ACC112 (cell line): ENCODE measurements around the gene CCDC146.
"Not testable (repeated sequence)": the region's sequence is repeated elsewhere in the genome, so short reads cannot be mapped to it uniquely, and the experiment has no call there.

Experiments used
- H2AFZ ChIP-seq: fragments of 200-600 bp; sonication (generic); one replicate; pipeline ENCODE4 v1.6.0; 2017; ENCODE audit warnings: antibody characterized with exemption, low read length; ENCODE audit not compliant: unreplicated experiment
- H3K27ac ChIP-seq: fragments of 200-600 bp; sonication (generic); 2 replicates; pipeline ENCODE4 v1.5.1; 2014; ENCODE audit warnings: low read depth, mild to moderate bottlenecking, antibody characterized with exemption, low read length, moderate library complexity
- H3K27me3 ChIP-seq: fragments of 200-600 bp; sonication (generic); 2 replicates; pipeline ENCODE4 v1.6.1; 2014; ENCODE audit warnings: mild to moderate bottlenecking, antibody characterized with exemption, low read length, moderate library complexity, mixed read lengths; ENCODE audit not compliant: insufficient read depth
- H3K36me3 ChIP-seq: fragments of 200-600 bp; sonication (generic); 2 replicates; pipeline ENCODE4 v1.6.1; 2016; ENCODE audit warnings: mild to moderate bottlenecking, antibody characterized with exemption, low read length, moderate library complexity, mixed read lengths; ENCODE audit not compliant: insufficient read depth
- H3K4me1 ChIP-seq: fragments of 200-600 bp; sonication (generic); one replicate; pipeline ENCODE4 v1.6.1; 2016; ENCODE audit warnings: low read length, mixed read lengths; ENCODE audit not compliant: insufficient read depth, unreplicated experiment, control insufficient read depth
- H3K4me3 ChIP-seq: fragments of 200-600 bp; sonication (generic); 2 replicates; pipeline ENCODE4 v1.5.1; 2014; ENCODE audit warnings: mild to moderate bottlenecking, low read depth, low read length
- H3K79me2 ChIP-seq: fragments of 200-600 bp; sonication (generic); one replicate; pipeline ENCODE4 v1.6.0; 2016; ENCODE audit warnings: low read length; ENCODE audit not compliant: control insufficient read depth, unreplicated experiment, insufficient read depth

The CCDC146 gene

GRCh38 chr7:77202481-77202976, 80.1 kb downstream of the CCDC146 start:
- Histone ChIP-seq H3K36me3 (no peaks in the 10 kb centered on the region), H3K79me2 (no peaks in the 10 kb centered on the region), H3K27ac (no peak overlapping the region), H3K4me3 (no peak overlapping the region), H3K4me1 (no peaks in the 10 kb centered on the region), H2AFZ (no peak overlapping the region), H3K27me3 (no peaks in the 10 kb centered on the region)

GRCh38 chr7:77205706-77206105, 83.3 kb downstream of the CCDC146 start:
- Histone ChIP-seq H3K4me3 (no peak overlapping the region), H2AFZ (no peak overlapping the region), H3K79me2 (no peaks in the 10 kb centered on the region), H3K27me3 (no peaks in the 10 kb centered on the region), H3K36me3 (no peaks in the 10 kb centered on the region), H3K27ac (no peak overlapping the region), H3K4me1 (no peaks in the 10 kb centered on the region)

GRCh38 chr7:77208416-77208815, 86.0 kb downstream of the CCDC146 start:
- Histone ChIP-seq H3K36me3 (no peaks in the 10 kb centered on the region), H3K4me3 (no peak overlapping the region), H3K27ac (no peak overlapping the region), H3K79me2 (no peaks in the 10 kb centered on the region), H2AFZ (no peak overlapping the region), H3K4me1 (no peaks in the 10 kb centered on the region), H3K27me3 (no peaks in the 10 kb centered on the region)

DNA sequence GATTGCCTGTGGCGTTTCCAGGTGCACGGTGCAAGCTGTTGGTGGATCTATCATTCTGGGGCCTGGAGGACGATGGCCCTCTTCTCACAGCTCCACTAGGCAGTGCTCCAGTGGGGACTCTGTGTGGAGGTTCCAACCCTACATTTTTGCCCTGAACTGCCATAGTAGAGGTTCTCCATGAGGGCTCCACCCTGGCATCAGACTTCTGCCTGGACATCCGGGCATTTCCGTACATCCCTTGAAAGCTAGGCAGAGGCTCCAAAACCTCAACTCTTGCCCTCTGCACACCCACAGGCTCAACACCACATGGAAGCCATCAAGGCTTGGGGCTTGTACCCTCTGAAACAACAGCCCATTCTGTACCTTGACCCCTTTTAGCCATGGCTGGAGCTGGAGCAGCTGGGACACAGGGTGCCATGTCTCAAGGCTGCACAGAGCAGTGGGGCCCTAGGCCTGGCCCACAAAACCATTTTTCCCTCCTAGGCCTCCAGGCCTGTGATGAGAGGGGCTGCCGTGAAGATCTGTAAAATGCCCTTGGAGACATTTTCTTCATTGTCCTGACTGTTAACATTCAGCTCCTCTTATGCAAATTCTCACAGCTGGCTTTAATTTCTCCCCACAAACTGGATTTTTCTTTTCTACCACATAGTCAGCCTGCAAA, 87.2 kb downstream of the CCDC146 start:
- no peaks in the 10 kb centered on the region for H3K79me2 ChIP-seq
- no peaks in the 10 kb centered on the region for H3K4me1 ChIP-seq
- H3K36me3 ChIP-seq, result no peaks in the 10 kb centered on the region
- H2AFZ ChIP-seq, result no peak overlapping the region
- H3K4me3 ChIP-seq, result no peak overlapping the region
- no peak overlapping the region for H3K27ac ChIP-seq
- H3K27me3 ChIP-seq, result no peaks in the 10 kb centered on the region

DNA sequence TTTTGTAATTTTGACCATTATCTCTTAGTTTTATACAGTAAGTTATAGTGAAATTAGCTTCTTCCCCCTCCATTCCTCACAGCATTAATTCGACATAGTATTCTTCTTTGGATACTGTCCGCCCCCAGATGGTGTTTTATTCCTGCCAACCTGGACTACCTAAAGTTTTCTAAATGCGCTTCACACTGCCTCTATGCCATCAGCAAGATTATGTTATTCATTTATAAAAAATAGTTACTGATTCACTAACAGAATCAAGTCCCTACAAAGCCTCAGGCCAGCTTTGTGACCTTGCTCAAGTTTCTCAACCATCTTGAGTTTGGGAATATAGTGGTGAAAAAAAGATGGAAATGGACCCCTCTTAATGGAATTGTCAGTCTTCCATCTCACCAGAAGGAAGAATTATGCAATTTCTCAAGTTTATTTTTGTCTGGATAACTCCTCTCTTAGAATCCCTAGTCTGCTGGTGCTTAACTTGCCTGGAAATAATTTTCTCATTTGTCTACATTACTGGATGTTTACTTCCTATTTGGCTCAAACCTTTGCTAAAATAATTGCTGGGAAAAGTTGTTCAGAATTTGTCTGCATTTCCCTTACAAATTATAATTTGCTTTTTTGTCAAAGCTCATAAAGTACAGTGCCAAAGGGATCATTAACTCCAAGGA, 93.9 kb downstream of the CCDC146 start:
- H3K4me3 ChIP-seq, result no peak overlapping the region
- H3K27me3 ChIP-seq, result no peaks in the 10 kb centered on the region
- no peak overlapping the region for H3K27ac ChIP-seq
- H2AFZ ChIP-seq, result no peak overlapping the region
- no peaks in the 10 kb centered on the region for H3K79me2 ChIP-seq
- H3K36me3 ChIP-seq, result no peaks in the 10 kb centered on the region
- no peaks in the 10 kb centered on the region for H3K4me1 ChIP-seq

DNA sequence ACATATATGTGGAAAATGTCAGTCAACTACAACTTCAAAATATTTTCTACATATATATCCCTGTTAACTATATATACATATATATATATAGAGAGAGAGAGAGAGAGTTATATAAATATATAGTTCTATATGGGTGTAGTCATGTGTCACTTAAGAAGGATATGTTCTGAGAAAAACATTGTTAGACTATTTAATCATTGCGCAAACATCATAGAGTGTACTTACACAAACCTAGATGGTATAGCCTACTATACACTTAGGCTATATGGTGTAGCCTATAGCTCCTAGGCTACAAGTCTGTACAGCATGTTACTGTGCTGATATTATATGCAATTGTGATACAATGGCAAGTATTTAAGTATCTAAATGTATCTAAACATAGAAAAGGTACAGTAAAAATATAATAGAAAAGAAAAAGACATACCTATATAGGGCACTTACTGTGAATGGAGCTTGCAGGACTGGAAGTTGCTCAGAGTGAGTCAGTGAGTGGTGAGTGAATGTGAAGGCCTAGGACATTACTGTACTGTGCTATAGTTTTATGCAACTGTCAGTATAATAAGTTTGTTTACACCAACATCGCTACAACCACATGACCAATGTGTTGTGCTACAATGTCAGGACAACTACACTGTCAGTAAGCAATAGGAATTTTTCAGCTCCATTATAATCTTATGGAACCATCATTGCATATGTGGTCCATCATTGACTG, 95.2 kb downstream of the CCDC146 start:
- Histone ChIP-seq H3K36me3 (no peaks in the 10 kb centered on the region), H3K4me3 (no peak overlapping the region), H2AFZ (no peak overlapping the region), H3K27ac (no peak overlapping the region), H3K27me3 (no peaks in the 10 kb centered on the region), H3K4me1 (no peaks in the 10 kb centered on the region), H3K79me2 (no peaks in the 10 kb centered on the region)

DNA sequence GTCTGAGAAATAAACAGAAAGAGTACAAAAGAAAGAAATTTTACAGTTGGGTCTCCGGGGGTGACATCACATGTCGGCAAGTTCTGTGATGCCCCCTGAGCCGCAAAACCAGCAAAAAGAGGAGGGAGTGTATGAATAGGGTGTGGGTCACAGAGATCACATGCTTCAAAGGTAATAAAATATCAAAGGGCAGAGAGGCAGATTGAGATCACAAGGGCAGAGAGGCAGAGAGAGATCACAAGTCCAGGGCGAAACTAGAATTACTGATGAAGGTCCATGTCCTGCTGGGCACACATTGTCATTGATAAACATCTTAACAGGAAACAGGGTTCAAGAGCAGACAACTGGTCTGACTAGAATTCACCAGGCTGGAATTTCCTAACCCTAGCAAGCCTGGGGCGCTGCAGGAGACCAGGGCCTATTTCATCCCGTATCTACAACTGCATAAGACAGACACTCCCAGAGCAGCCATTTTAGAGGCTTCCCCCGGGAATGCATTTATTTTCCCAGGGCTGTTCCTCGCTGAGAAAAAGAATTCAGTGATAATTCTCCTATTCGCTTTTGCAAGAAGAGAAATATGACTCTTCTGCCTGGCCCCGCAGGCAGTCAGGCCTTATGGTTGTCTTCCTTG, 97.4 kb downstream of the CCDC146 start:
- H3K27ac ChIP-seq, H3K27me3 ChIP-seq, H3K4me3 ChIP-seq, H3K4me1 ChIP-seq, H3K79me2 ChIP-seq, H2AFZ ChIP-seq, H3K36me3 ChIP-seq: not testable (repeated sequence)

GRCh38 chr7:77222065-77222464, 99.7 kb downstream of the CCDC146 start:
- Histone ChIP-seq H3K79me2 (no peaks in the 10 kb centered on the region), H3K27ac (no peak overlapping the region), H3K4me1 (peaks cover 13% of the 10 kb centered on the region), H3K4me3 (no peak overlapping the region), H3K36me3 (no peaks in the 10 kb centered on the region), H2AFZ (no peak overlapping the region), H3K27me3 (no peaks in the 10 kb centered on the region)

GRCh38 chr7:77222819-77223218, 100.4 kb downstream of the CCDC146 start:
- Histone ChIP-seq H3K4me3 (no peak overlapping the region), H3K27ac (no peak overlapping the region), H3K79me2 (no peaks in the 10 kb centered on the region), H3K36me3 (no peaks in the 10 kb centered on the region), H3K27me3 (no peaks in the 10 kb centered on the region), H2AFZ (no peak overlapping the region), H3K4me1 (peaks cover 13% of the 10 kb centered on the region)

DNA sequence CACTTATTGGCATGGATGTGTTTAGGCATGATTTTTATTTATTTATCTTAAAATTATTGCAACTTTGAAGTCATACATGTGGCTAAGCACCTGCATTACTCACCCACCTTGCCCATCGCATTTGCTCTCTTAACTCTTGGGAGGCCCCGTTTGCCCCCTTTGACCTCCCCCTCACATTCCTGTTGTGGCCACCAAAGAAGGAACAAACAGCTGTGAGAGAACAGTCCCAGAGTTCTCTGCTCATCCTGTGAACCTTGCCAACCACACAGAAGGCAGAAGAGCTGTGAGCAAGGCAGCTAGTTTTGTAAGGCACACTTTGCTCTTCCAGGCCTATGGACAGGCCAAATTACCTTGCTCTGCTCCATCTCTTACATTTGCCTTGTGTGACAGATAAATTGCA, 100.8 kb downstream of the CCDC146 start:
- Histone ChIP-seq H3K27ac (no peak overlapping the region), H3K79me2 (no peaks in the 10 kb centered on the region), H3K4me1 (peaks cover 13% of the 10 kb centered on the region), H3K27me3 (no peaks in the 10 kb centered on the region), H3K36me3 (no peaks in the 10 kb centered on the region), H3K4me3 (no peak overlapping the region), H2AFZ (no peak overlapping the region)
